Activated CD4-positive, alpha-beta T cell treated with anti-CD3 and anti-CD28 coated beads, Interleukin-2, amount 10 ng/mL, durations not matched to agents 24 days and 14 days (primary cell): ENCODE results near the gene RBM17. TPM values are rescaled to one million over a fixed set of nuclear protein-coding genes. Genes with fewer than 3 reads are reported as not detected.
"Not testable (repeated sequence)": the region's sequence is repeated elsewhere in the genome, so short reads cannot be mapped to it uniquely, and the experiment has no call there.

Experiments
- DNase-seq: peaks from one replicate; pipeline ENCODE4 v3.0.0; 2022
- H3K27ac Mint-ChIP-seq: one replicate; pipeline ENCODE4 v1.8.0; 2022; ENCODE audit warnings: mild to moderate bottlenecking, mixed read lengths
- H3K27me3 Mint-ChIP-seq: one replicate; pipeline ENCODE4 v1.8.0; 2022; ENCODE audit warnings: mixed read lengths
- H3K36me3 Mint-ChIP-seq: one replicate; pipeline ENCODE4 v1.8.0; 2022; ENCODE audit warnings: low read depth, mild to moderate bottlenecking, mixed read lengths
- H3K4me1 Mint-ChIP-seq: one replicate; pipeline ENCODE4 v1.8.0; 2021; ENCODE audit warnings: mixed read lengths
- H3K4me3 Mint-ChIP-seq: one replicate; pipeline ENCODE4 v1.8.0; 2022; ENCODE audit warnings: mild to moderate bottlenecking, moderate library complexity, mixed read lengths
- H3K9me3 Mint-ChIP-seq: one replicate; pipeline ENCODE4 v1.8.0; 2021; ENCODE audit warnings: mixed read lengths
- intact Hi-C: fragments of 100-400 bp; cut with micrococcal nuclease; formaldehyde crosslinking; loops from one replicate; pipeline ENCODE4 v1.15.1; 2023
- total RNA-seq: library from RNA; stranded (reverse); gene quantifications from 2 replicates; pipeline ENCODE4 v1.2.3, GENCODE V29; 2022

The RBM17 gene
- total RNA-seq, 1 donor from 2014 or later: 262 TPM

- no peak for DNase-seq
- Mint-ChIP-seq H3K36me3 (no peaks in the 10 kb centered on the region), H3K27ac (no peak overlapping the region), H3K4me1 (peaks cover 51% of the 10 kb centered on the region), H3K9me3 (no peaks in the 10 kb centered on the region), H3K4me3 (no peak overlapping the region), H3K27me3 (peaks cover 1% of the 10 kb centered on the region)
- intact Hi-C loops: loop anchor here (10.0 kb wide), 1 partner anchor 361 kb away; no protein-coding TSS in a partner anchor
Measured at GRCh38 chr10:6133331-6134098, 44.7 kb downstream of the RBM17 start.

GRCh38 chr10:6134099-6134823 is 45.4 kb downstream of the RBM17 start:
- H3K27ac Mint-ChIP-seq: peak overlapping the region; percentile 45
- DNase-seq: no peak
- peaks cover 48% of the 10 kb centered on the region for H3K4me1 Mint-ChIP-seq
- peaks cover 1% of the 10 kb centered on the region for H3K27me3 Mint-ChIP-seq
- H3K9me3 Mint-ChIP-seq: no peaks in the 10 kb centered on the region
- no peak overlapping the region for H3K4me3 Mint-ChIP-seq
- no peaks in the 10 kb centered on the region for H3K36me3 Mint-ChIP-seq
- intact Hi-C loops: loop anchor here (10.0 kb wide), 1 partner anchor 361 kb away; no protein-coding TSS in a partner anchor

GRCh38 chr10:6135039-6135438 is 46.2 kb downstream of the RBM17 start:
- intact Hi-C loops: loop anchor here (5.0 to 10.0 kb wide), 2 partner anchors 137 to 360 kb away; no protein-coding TSS in a partner anchor
- Mint-ChIP-seq H3K36me3 (no peaks in the 10 kb centered on the region), H3K4me3 (no peak overlapping the region), H3K9me3 (no peaks in the 10 kb centered on the region), H3K27me3 (peaks cover 1% of the 10 kb centered on the region), H3K27ac (peak overlapping the region; percentile 55), H3K4me1 (peaks cover 46% of the 10 kb centered on the region)
- DNase-seq: no peak

DNA sequence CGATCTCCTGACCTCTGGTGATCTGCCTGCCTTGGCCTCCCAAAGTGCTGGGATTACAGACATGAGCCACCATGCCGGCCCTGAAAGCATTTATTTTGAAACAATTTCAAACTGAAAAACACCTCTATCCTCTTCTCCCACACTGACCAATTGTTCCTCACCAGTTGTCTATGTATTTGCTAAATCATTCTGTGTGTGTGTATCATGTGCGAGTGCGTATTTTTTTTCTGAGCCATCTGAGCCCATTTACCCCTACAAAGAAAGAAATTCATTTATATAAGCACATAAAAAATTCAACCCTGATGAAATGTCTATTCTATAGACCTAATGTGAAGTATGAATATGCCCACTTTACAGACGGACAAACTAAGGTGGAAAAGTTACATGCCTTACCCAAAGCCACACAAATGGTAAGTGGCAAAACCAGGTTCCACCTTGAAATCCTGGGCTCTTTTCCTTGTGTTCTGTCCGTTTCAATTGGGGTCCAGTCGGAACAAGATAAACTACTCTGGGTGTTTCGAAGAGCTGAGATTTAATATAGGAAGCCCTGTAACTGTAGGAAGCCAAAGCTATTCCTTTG is 46.8 kb downstream of the RBM17 start:
- DNase-seq: no peak
- peaks cover 1% of the 10 kb centered on the region for H3K27me3 Mint-ChIP-seq
- peak overlapping the region; percentile 66 for H3K4me3 Mint-ChIP-seq
- no peaks in the 10 kb centered on the region for H3K36me3 Mint-ChIP-seq
- peak overlapping the region; percentile 81 for H3K27ac Mint-ChIP-seq
- H3K4me1 Mint-ChIP-seq: peaks cover 48% of the 10 kb centered on the region
- intact Hi-C loops: loop anchor here (2.0 to 10.0 kb wide), 3 partner anchors 53 to 359 kb away; no protein-coding TSS in a partner anchor
- no peaks in the 10 kb centered on the region for H3K9me3 Mint-ChIP-seq

DNA sequence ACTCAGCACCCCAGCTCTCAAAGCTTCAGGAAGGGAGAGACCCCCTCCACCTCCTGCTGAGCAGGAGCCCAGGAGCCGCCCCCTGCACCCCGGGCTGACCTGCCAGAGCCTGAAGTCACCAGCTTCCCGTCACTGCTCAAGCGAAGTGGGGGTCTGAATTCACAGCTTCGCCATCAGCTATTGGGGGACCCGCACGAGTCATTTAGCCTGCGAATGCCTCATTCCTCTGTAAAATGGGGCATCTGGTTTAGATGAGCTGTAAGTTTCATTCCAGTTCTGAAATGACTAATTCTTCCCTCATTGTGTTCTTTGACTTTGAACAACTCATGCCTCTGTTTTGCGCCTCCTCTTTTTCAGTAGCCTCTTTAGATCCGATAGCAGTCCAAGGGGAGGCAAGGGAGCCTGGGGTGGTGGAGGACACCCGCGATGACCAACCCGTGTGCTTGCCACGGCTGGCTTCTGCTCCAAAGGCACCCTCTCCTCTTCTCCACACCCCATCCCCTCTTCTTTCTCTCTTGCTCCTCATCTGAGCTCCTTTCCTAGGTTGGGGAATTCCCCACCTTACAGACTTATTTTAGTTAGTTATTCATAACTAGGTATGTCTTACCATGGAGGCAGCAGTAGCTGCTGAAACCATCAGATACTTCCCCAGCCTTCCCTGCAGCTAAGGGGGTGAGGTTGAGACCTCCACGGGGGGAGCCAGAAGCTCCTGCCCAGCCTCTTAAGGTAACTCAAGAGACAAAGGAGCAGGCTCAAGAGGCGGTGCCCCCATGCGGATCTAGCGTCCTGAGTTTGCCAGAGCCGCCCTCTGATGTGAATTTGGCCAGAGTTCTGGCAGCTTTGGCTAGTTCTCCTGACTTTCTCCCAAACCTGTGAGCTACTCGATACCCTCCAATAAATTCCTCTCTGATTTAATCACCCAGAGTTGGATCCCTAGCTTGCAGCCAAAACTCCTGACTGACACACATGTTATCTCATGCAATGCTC is 47.7 kb downstream of the RBM17 start:
- Mint-ChIP-seq H3K4me3 (peak overlapping the region; percentile 66), H3K27ac (peak overlapping the region; percentile 81), H3K9me3 (no peaks in the 10 kb centered on the region), H3K27me3 (peaks cover 1% of the 10 kb centered on the region), H3K4me1 (peaks cover 52% of the 10 kb centered on the region), H3K36me3 (no peaks in the 10 kb centered on the region)
- peak; percentile 85 for DNase-seq
- intact Hi-C loops: loop anchor here (2.0 to 10.0 kb wide), 3 partner anchors 54 to 358 kb away; no protein-coding TSS in a partner anchor

DNA sequence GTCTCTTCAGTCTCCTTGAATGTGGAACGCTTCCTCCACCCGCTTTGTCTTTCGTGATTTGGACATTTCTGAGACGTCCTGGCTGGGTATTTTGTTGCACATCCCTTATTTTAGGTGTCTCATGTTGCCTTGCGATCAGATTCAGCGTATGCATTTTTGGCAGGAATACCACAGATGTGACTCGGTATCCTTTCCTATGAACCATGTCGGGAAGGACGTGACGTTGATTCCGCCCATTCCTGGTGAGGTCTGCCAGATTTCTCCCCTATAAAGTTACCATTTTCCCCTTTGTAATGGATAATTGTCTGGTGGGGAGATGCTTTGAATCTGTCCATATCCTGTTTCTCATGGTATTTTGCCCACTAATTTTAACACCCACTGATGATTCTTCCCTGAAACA is 49.6 kb downstream of the RBM17 start:
- Mint-ChIP-seq H3K4me1 (peaks cover 65% of the 10 kb centered on the region), H3K9me3 (no peaks in the 10 kb centered on the region), H3K27me3 (peaks cover 1% of the 10 kb centered on the region), H3K36me3 (no peaks in the 10 kb centered on the region), H3K4me3 (no peak overlapping the region), H3K27ac (no peak overlapping the region)
- intact Hi-C loops: loop anchor here (5.0 to 10.0 kb wide), 2 partner anchors 134 to 356 kb away; no protein-coding TSS in a partner anchor
- DNase-seq: no peak

GRCh38 chr10:6139470-6139869 is 50.6 kb downstream of the RBM17 start:
- no peak for DNase-seq
- no peaks in the 10 kb centered on the region for H3K9me3 Mint-ChIP-seq
- peaks cover 1% of the 10 kb centered on the region for H3K27me3 Mint-ChIP-seq
- no peak overlapping the region for H3K4me3 Mint-ChIP-seq
- H3K27ac Mint-ChIP-seq: no peak overlapping the region
- intact Hi-C loops: loop anchor here (5.0 to 10.0 kb wide), 2 partner anchors 133 to 355 kb away; no protein-coding TSS in a partner anchor
- H3K4me1 Mint-ChIP-seq: peaks cover 69% of the 10 kb centered on the region
- no peaks in the 10 kb centered on the region for H3K36me3 Mint-ChIP-seq

- Mint-ChIP-seq H3K4me3 (peak overlapping the region; percentile 74), H3K36me3 (no peaks in the 10 kb centered on the region), H3K27ac (peak overlapping the region; percentile 56), H3K4me1 (peaks cover 63% of the 10 kb centered on the region), H3K27me3 (peaks cover 1% of the 10 kb centered on the region), H3K9me3 (no peaks in the 10 kb centered on the region)
- intact Hi-C loops: loop anchor here (2.0 to 5.0 kb wide), 2 partner anchors 47 to 81 kb away; no protein-coding TSS in a partner anchor
- peak; percentile 86 for DNase-seq
Measured at GRCh38 chr10:6140141-6140841, 51.5 kb downstream of the RBM17 start.

DNA sequence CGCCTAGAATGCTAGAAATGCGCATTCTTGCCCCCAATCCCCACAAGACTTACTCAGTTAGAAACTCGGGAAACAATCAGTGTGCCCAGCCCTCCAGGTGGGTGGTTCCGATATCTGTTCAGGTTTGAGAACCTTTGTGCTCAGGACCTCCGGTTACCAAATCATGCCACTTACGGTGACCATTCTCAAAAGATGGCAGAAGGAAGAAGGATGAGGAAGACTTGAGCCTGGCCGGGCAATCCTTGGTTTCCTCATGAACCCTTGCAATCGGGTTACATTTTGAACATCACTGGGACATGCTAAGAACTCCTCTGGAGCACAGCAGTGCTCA is 52.1 kb downstream of the RBM17 start:
- intact Hi-C loops: loop anchor here (1.0 to 5.0 kb wide), 5 partner anchors 11 to 82 kb away; no protein-coding TSS in a partner anchor
- DNase-seq: no peak
- Mint-ChIP-seq H3K4me1 (peaks cover 58% of the 10 kb centered on the region), H3K36me3 (peaks cover 1% of the 10 kb centered on the region), H3K27ac (peak overlapping the region; percentile 92), H3K9me3 (no peaks in the 10 kb centered on the region), H3K27me3 (peaks cover 1% of the 10 kb centered on the region), H3K4me3 (peak overlapping the region; percentile 74)

DNA sequence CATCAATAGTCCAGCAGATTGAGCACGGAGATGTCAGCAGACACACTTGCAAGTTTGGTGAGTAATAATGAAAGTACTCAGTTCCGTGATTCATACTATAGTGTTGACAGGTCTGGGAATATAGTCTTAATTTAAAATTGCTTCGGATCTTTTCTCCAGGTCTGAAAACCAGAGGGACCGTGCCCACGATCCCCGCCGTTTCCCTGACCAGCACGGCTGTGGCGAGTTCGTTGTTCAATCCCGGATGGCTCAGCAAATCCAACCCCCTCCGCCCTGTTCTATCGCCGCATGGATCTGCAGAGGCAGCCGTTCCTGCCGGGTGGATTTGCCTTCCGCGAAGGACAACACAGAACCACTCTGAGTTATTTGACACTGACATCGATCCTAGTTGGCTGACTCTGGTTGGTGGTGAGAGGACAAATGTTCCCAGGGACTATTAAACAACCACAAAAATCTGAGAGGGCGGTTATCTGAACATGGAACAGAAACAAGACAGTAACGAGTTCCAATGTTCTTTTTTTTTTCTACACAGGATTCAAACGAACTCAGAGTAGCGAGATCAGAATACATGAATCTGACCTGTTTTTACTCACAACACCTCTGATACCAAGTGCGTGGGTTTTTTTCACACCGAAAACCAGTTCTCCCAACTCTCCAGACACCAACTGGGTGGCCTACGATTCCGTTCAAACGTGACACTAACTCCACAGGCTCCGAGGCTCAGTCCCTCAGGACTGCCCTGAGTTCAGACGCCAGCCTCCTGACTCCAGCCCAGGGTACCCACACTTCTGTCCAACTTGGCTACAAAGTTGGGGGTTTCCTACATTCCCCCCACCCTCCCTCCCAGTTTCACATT is 52.7 kb downstream of the RBM17 start:
- intact Hi-C loops: loop anchor here (1.0 to 5.0 kb wide), 5 partner anchors 11 to 83 kb away; no protein-coding TSS in a partner anchor
- Mint-ChIP-seq H3K27ac (peak overlapping the region; percentile 92), H3K9me3 (no peaks in the 10 kb centered on the region), H3K4me1 (peaks cover 59% of the 10 kb centered on the region), H3K36me3 (peaks cover 5% of the 10 kb centered on the region), H3K4me3 (peak overlapping the region; percentile 74), H3K27me3 (peaks cover 1% of the 10 kb centered on the region)
- peak; percentile 81 for DNase-seq

- peaks cover 59% of the 10 kb centered on the region for H3K4me1 Mint-ChIP-seq
- H3K4me3 Mint-ChIP-seq: peak overlapping the region; percentile 32
- not testable (repeated sequence) for DNase-seq
Measured at GRCh38 chr10:6142186-6142585, 53.4 kb downstream of the RBM17 start.

More at GRCh38 chr10:6142186-6142585, 53.4 kb downstream of the RBM17 start:
- Mint-ChIP-seq H3K27ac (peak overlapping the region; percentile 37), H3K36me3 (peaks cover 12% of the 10 kb centered on the region)
- H3K27me3 Mint-ChIP-seq, H3K9me3 Mint-ChIP-seq: not testable (repeated sequence)
- intact Hi-C loops: loop anchor here (5.0 kb wide), 1 partner anchor 45 kb away; no protein-coding TSS in a partner anchor
